ENCODE measurements around the gene PRDM16. TPM values are rescaled to one million over a fixed set of nuclear protein-coding genes. Genes with fewer than 3 reads are reported as not detected.

PRDM16 gene
- total RNA-seq, 2 experiments from 2014 or later = not detected

DNA sequence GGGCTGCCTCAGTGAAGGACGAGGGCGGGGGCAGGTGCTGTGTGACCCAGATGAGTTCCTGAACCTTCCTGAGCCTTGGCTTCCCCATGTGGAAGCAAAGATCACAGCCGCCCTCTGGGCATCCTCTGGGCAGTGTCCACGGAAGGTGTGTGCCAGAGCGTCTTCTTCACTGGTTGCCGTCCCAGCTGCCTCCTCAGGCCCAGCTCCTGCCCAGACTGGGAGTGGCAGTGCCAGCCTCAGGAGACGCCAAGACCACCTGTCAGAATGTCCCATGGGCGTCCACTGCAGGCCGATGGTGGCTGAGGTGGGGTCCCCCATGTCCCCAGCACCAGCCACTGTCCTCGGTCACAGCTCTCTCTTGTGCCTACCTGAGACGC is 395.6 kb downstream of the PRDM16 start:
- no peaks in the 10 kb centered on the region for H3K4me1 ChIP-seq (ENCODE audit: insufficient read depth, low read length, poor library complexity, severe bottlenecking)
- no peak for DNase-seq (ENCODE audit: low spot score)
- no peaks in the 10 kb centered on the region for H3K79me2 ChIP-seq (ENCODE audit: insufficient read depth, low read depth, low read length)
- no TSS peak for BruUV-seq (replicated peaks)
- H3K4me2 ChIP-seq (ENCODE audit: low read length) = no peak overlapping the region
- H3K36me3 ChIP-seq (ENCODE audit: insufficient read depth, low read length) = no peaks in the 10 kb centered on the region
- ChIA-PET POLR2A (no interaction called here), CTCF (ENCODE audit: unreplicated experiment) (no interaction called here)
- H3K9me2 ChIP-seq (ENCODE audit: insufficient read depth, low read length) = no peaks in the 10 kb centered on the region
- H3K4me3 ChIP-seq (ENCODE audit: low read depth, low read length, poor library complexity, severe bottlenecking) = no peak overlapping the region
- H3K27ac ChIP-seq (ENCODE audit: low read depth, low read length, poor library complexity, severe bottlenecking) = no peak overlapping the region
- intact Hi-C loops (cut with micrococcal nuclease; ENCODE audit: unreplicated experiment) = no loop called here
- no peaks in the 10 kb centered on the region for H3K9me3 ChIP-seq (ENCODE audit: low read length)
- H4K20me1 ChIP-seq (ENCODE audit: insufficient read depth, low read length) = no peaks in the 10 kb centered on the region
- TF ChIP-seq EZH2phosphoT487 (IDR thresholded peaks at IDR 0.05; ENCODE audit: borderline replicate concordance, low read depth, low read length) = no peak
- TF ChIP-seq, protein P1, sequence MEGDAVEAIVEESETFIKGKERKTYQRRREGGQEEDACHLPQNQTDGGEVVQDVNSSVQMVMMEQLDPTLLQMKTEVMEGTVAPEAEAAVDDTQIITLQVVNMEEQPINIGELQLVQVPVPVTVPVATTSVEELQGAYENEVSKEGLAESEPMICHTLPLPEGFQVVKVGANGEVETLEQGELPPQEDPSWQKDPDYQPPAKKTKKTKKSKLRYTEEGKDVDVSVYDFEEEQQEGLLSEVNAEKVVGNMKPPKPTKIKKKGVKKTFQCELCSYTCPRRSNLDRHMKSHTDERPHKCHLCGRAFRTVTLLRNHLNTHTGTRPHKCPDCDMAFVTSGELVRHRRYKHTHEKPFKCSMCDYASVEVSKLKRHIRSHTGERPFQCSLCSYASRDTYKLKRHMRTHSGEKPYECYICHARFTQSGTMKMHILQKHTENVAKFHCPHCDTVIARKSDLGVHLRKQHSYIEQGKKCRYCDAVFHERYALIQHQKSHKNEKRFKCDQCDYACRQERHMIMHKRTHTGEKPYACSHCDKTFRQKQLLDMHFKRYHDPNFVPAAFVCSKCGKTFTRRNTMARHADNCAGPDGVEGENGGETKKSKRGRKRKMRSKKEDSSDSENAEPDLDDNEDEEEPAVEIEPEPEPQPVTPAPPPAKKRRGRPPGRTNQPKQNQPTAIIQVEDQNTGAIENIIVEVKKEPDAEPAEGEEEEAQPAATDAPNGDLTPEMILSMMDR (conservative IDR thresholded peaks at IDR 0.05; ENCODE audit: low read length) = no peak
- H2AFZ ChIP-seq (ENCODE audit: low read length) = no peak overlapping the region

DNA sequence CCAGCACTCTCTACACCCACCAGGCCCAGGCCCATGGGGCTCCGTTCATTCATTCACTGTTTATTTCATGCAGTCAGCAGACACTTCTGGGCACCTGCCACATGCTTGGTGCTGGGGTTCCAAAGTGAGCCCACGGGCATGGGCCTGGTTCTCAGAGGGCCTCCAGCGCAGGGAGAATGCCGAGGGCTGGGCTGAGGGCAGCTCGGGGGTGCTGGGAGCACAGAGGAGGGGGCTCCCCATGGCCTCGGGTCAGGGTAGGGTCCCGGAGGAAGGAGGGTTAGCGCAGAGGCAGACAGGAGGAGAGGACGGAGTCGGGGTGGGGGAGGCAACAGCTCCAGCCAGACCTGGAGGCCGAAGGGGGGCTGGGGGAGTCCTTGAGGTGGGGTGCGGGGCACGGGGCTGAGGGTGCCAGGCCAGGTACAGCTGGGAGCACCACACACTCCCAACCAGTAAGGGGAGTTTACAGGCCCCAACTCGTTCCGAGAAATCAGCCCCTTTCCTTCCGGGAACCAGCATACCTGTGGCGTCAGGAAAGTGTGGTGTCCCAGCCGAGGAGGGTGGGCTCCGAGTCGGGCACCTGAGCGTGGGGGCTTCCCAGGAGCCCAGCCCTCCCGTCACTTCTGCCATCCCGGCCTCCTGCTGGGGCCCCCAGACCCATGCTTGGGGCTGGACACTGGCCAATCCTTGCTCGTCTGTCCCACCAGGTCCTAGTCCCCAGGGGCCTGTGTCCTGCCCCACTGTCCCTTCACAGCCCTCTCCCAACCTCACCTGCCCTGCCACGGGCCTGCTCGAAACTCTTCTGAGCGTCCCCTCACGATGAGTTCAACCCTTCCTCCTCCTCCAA is 396.3 kb downstream of the PRDM16 start:
- H2AFZ ChIP-seq (ENCODE audit: low read length) = no peak overlapping the region
- H3K36me3 ChIP-seq (ENCODE audit: insufficient read depth, low read length) = no peaks in the 10 kb centered on the region
- no peaks in the 10 kb centered on the region for H3K9me3 ChIP-seq (ENCODE audit: low read length)
- ChIA-PET CTCF (ENCODE audit: unreplicated experiment) (no interaction called here), POLR2A (no interaction called here)
- no peak for TF ChIP-seq EZH2phosphoT487 (IDR thresholded peaks at IDR 0.05; ENCODE audit: borderline replicate concordance, low read depth, low read length)
- TF ChIP-seq, protein P1 (conservative IDR thresholded peaks at IDR 0.05; ENCODE audit: low read length) = no peak
- H3K4me3 ChIP-seq (ENCODE audit: low read depth, low read length, poor library complexity, severe bottlenecking) = no peak overlapping the region
- no peaks in the 10 kb centered on the region for H3K9me2 ChIP-seq (ENCODE audit: insufficient read depth, low read length)
- intact Hi-C loops (cut with micrococcal nuclease; ENCODE audit: unreplicated experiment) = no loop called here
- no peaks in the 10 kb centered on the region for H4K20me1 ChIP-seq (ENCODE audit: insufficient read depth, low read length)
- H3K27ac ChIP-seq (ENCODE audit: low read depth, low read length, poor library complexity, severe bottlenecking) = no peak overlapping the region
- no peaks in the 10 kb centered on the region for H3K79me2 ChIP-seq (ENCODE audit: insufficient read depth, low read depth, low read length)
- no peaks in the 10 kb centered on the region for H3K4me1 ChIP-seq (ENCODE audit: insufficient read depth, low read length, poor library complexity, severe bottlenecking)
- DNase-seq (ENCODE audit: low spot score) = no peak
- BruUV-seq (replicated peaks) = no TSS peak
- no peak overlapping the region for H3K4me2 ChIP-seq (ENCODE audit: low read length)

DNA sequence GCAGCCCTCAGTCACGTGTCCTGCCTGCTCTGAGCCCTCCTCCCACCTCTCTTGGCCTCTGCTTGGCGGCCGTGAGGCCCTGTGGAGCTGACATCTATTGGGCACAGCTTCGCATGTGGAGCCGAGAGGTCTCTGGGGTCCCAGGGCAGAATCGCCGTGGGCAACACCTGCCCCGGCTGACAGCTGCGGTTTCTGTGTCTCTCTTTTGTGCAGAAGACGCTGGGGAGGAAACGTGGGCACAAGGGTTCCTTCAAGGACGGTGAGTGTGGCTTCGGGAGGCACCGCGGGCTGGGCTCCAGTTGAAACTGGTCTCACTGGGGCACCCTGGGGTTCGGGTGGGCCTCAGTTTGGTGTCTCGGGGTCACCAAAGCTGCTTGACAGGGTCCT is 396.9 kb downstream of the PRDM16 start:
- H4K20me1 ChIP-seq (ENCODE audit: insufficient read depth, low read length) = no peaks in the 10 kb centered on the region
- ChIA-PET CTCF (ENCODE audit: unreplicated experiment) (no interaction called here), POLR2A (no interaction called here)
- H2AFZ ChIP-seq (ENCODE audit: low read length) = no peak overlapping the region
- no peak for DNase-seq (ENCODE audit: low spot score)
- TF ChIP-seq, protein P1 (conservative IDR thresholded peaks at IDR 0.05; ENCODE audit: low read length) = no peak
- no peak for TF ChIP-seq EZH2phosphoT487 (IDR thresholded peaks at IDR 0.05; ENCODE audit: borderline replicate concordance, low read depth, low read length)
- H3K27ac ChIP-seq (ENCODE audit: low read depth, low read length, poor library complexity, severe bottlenecking) = no peak overlapping the region
- no peaks in the 10 kb centered on the region for H3K36me3 ChIP-seq (ENCODE audit: insufficient read depth, low read length)
- intact Hi-C loops (cut with micrococcal nuclease; ENCODE audit: unreplicated experiment) = no loop called here
- no peaks in the 10 kb centered on the region for H3K9me2 ChIP-seq (ENCODE audit: insufficient read depth, low read length)
- no peaks in the 10 kb centered on the region for H3K9me3 ChIP-seq (ENCODE audit: low read length)
- BruUV-seq (replicated peaks) = no TSS peak
- no peaks in the 10 kb centered on the region for H3K79me2 ChIP-seq (ENCODE audit: insufficient read depth, low read depth, low read length)
- H3K4me3 ChIP-seq (ENCODE audit: low read depth, low read length, poor library complexity, severe bottlenecking) = no peak overlapping the region
- no peak overlapping the region for H3K4me2 ChIP-seq (ENCODE audit: low read length)
- no peaks in the 10 kb centered on the region for H3K4me1 ChIP-seq (ENCODE audit: insufficient read depth, low read length, poor library complexity, severe bottlenecking)
